Adrenal gland (tissue), 5 donors: ENCODE data around the gene RNF25.

Experiments
- POLR2A ChIP-seq, 2 donors: fragments of 450-650 bp; IDR thresholded peaks; one replicate each; pipeline ENCODE4 v1.6.1; 2017; ENCODE audit warnings: antibody characterized with exemption in 2 of 2, mild to moderate bottlenecking in 2 of 2, moderate library complexity in 1 of 2
- TF ChIP-seq, protein P1 (sequence below), 6 experiments: fragments of 450-650 bp in 4 of 6; fragments of 200-600 bp in 2 of 6; sonication (generic) in 1 of 6; IDR thresholded peaks; 1 replicate in 5 of 6; 2 replicates in 1 of 6; pipeline versions ENCODE4 v1.5.1 to v1.8.0; 2016 to 2021; ENCODE audit warnings: antibody characterized with exemption in 6 of 6, mild to moderate bottlenecking in 2 of 6, moderate library complexity in 1 of 6
- donor health status: DM: no; HTN: no; CAD: no.

- TF ChIP-seq, protein P1, sequence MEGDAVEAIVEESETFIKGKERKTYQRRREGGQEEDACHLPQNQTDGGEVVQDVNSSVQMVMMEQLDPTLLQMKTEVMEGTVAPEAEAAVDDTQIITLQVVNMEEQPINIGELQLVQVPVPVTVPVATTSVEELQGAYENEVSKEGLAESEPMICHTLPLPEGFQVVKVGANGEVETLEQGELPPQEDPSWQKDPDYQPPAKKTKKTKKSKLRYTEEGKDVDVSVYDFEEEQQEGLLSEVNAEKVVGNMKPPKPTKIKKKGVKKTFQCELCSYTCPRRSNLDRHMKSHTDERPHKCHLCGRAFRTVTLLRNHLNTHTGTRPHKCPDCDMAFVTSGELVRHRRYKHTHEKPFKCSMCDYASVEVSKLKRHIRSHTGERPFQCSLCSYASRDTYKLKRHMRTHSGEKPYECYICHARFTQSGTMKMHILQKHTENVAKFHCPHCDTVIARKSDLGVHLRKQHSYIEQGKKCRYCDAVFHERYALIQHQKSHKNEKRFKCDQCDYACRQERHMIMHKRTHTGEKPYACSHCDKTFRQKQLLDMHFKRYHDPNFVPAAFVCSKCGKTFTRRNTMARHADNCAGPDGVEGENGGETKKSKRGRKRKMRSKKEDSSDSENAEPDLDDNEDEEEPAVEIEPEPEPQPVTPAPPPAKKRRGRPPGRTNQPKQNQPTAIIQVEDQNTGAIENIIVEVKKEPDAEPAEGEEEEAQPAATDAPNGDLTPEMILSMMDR (IDR thresholded peaks at IDR 0.05), result no peak
- no peak for TF ChIP-seq POLR2A (IDR thresholded peaks at IDR 0.05)
These were observed 22.8 kb upstream of the RNF25 start for GRCh38 chr2:218694405-218695145.
